Ovary (tissue), 3 donors: ENCODE results near the gene ARPC1A.
"Not testable (repeated sequence)": the region's sequence is repeated elsewhere in the genome, so short reads cannot be mapped to it uniquely, and the experiment has no call there.

Experiments
- CTCF ChIP-seq, 3 donors: fragments of 450-650 bp in 2 of 3; fragments of 200-600 bp in 1 of 3; IDR thresholded peaks; one replicate each; pipeline versions ENCODE4 v1.5.1 to v1.8.0; 2016 to 2022; ENCODE audit warnings: antibody characterized with exemption in 3 of 3, mild to moderate bottlenecking in 1 of 3
- EP300 ChIP-seq: sonication (generic); formaldehyde crosslinking; IDR thresholded peaks from one replicate; pipeline ENCODE4 v1.6.1; 2017; ENCODE audit warnings: antibody characterized with exemption
- donor health status: DM: no; HTN: no; CAD: no.

DNA sequence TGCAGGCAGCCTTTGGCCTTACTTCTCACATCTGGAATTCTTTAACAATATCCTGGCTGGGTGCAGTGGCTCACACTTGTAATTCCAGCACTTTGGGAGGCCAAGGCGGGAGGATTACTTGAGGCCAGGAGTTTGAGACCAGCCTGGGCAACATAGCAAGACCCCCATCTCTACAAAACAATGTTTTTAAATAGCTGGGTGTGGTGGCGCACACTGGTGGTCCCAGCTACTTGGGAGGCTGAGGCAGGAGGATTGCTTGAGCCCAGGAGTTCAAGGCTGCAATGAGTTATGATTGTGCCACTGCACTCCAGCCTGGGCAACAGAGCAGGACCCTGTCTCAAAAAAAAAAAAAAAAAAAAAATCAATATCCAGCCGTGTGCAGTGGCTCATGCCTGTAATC is 35.5 kb upstream of the ARPC1A start:
- not testable (repeated sequence) for TF ChIP-seq CTCF (IDR thresholded peaks at IDR 0.05); EP300
